Upper lobe of left lung (tissue), 4 donors: Measurements from ENCODE around the gene G3BP1.

Experiments
- EP300 ChIP-seq, 4 donors: sonication (generic); formaldehyde crosslinking; IDR thresholded peaks; one replicate each; pipeline ENCODE4 v1.5.1; 2017; ENCODE audit warnings: antibody characterized with exemption in 4 of 4, control low read depth in 2 of 4
- POLR2A ChIP-seq, 4 donors: fragments of 450-650 bp; IDR thresholded peaks; one replicate each; pipeline ENCODE4 v1.5.1; 2016 to 2017; ENCODE audit warnings: antibody characterized with exemption in 4 of 4, mild to moderate bottlenecking in 2 of 4
- TF ChIP-seq, protein P1 (sequence below), 6 experiments: fragments of 450-650 bp in 4 of 6; fragments of 200-600 bp in 2 of 6; sonication (generic) in 2 of 6; IDR thresholded peaks; one replicate each; pipeline ENCODE4 v1.5.1; 2016 to 2019; ENCODE audit warnings: antibody characterized with exemption in 6 of 6

GRCh38 chr5:151739939-151740335 lies 31.8 kb upstream of the G3BP1 start:
- TF ChIP-seq POLR2A (IDR thresholded peaks at IDR 0.05) (no peak), EP300 (IDR thresholded peaks at IDR 0.05) (no peak)
- TF ChIP-seq, protein P1, sequence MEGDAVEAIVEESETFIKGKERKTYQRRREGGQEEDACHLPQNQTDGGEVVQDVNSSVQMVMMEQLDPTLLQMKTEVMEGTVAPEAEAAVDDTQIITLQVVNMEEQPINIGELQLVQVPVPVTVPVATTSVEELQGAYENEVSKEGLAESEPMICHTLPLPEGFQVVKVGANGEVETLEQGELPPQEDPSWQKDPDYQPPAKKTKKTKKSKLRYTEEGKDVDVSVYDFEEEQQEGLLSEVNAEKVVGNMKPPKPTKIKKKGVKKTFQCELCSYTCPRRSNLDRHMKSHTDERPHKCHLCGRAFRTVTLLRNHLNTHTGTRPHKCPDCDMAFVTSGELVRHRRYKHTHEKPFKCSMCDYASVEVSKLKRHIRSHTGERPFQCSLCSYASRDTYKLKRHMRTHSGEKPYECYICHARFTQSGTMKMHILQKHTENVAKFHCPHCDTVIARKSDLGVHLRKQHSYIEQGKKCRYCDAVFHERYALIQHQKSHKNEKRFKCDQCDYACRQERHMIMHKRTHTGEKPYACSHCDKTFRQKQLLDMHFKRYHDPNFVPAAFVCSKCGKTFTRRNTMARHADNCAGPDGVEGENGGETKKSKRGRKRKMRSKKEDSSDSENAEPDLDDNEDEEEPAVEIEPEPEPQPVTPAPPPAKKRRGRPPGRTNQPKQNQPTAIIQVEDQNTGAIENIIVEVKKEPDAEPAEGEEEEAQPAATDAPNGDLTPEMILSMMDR (IDR thresholded peaks at IDR 0.05): no peak
